Loucy (cell line): ENCODE results near the gene NDST4.

Experiments used
- H2AFZ ChIP-seq: fragments of 200-600 bp; sonication (generic); 2 replicates; pipeline ENCODE4 v1.6.0; 2016; ENCODE audit warnings: antibody characterized with exemption, mild to moderate bottlenecking, low read length, moderate library complexity
- H3F3A ChIP-seq: fragments of 200-600 bp; 2 replicates; pipeline ENCODE4 v1.6.0; 2016; ENCODE audit warnings: antibody characterized with exemption, low read depth, mild to moderate bottlenecking
- H3K27me3 ChIP-seq: fragments of 200-600 bp; sonication (generic); 2 replicates; pipeline ENCODE4 v1.6.1; 2014; ENCODE audit warnings: low read length, mild to moderate bottlenecking; ENCODE audit not compliant: insufficient read depth, poor library complexity, severe bottlenecking
- H3K36me3 ChIP-seq: fragments of 200-600 bp; sonication (generic); 2 replicates; pipeline ENCODE4 v1.6.1; 2016; ENCODE audit warnings: low read length; ENCODE audit not compliant: insufficient read depth
- H3K4me1 ChIP-seq: fragments of 200-600 bp; sonication (generic); 2 replicates; pipeline ENCODE4 v1.5.1; 2014; ENCODE audit warnings: low read length, mild to moderate bottlenecking; ENCODE audit not compliant: insufficient read depth, poor library complexity, severe bottlenecking
- H3K4me2 ChIP-seq: fragments of 200-600 bp; sonication (generic); 2 replicates; pipeline ENCODE4 v1.6.0; 2014; ENCODE audit warnings: antibody characterized with exemption, low read length, low read depth, mild to moderate bottlenecking; ENCODE audit not compliant: poor library complexity, severe bottlenecking
- H3K4me3 ChIP-seq: fragments of 200-600 bp; sonication (generic); 2 replicates; pipeline ENCODE4 v1.5.1; 2014; ENCODE audit warnings: low read length, mild to moderate bottlenecking, mixed read lengths; ENCODE audit not compliant: poor library complexity, severe bottlenecking
- H3K79me2 ChIP-seq: fragments of 200-600 bp; sonication (generic); 2 replicates; pipeline ENCODE4 v1.6.1; 2014; ENCODE audit warnings: low read length; ENCODE audit not compliant: insufficient read depth
- H3K9ac ChIP-seq: fragments of 200-600 bp; sonication (generic); 2 replicates; pipeline ENCODE4 v1.6.0; 2014; ENCODE audit warnings: mild to moderate bottlenecking, low read depth, low read length, moderate library complexity; ENCODE audit not compliant: poor library complexity, severe bottlenecking
- H3K9me2 ChIP-seq: fragments of 200-600 bp; sonication (generic); replicated peaks from 2 replicates; pipeline ENCODE4 v1.6.1; 2016; ENCODE audit warnings: low read depth, low read length, mixed read lengths
- H3K9me3 ChIP-seq: fragments of 200-600 bp; sonication (generic); 2 replicates; pipeline ENCODE4 v1.6.1; 2014; ENCODE audit warnings: mild to moderate bottlenecking, antibody characterized with exemption, low read length, low read depth; ENCODE audit not compliant: insufficient read depth
- H4K20me1 ChIP-seq: fragments of 200-600 bp; sonication (generic); 2 replicates; pipeline ENCODE4 v1.6.0; 2014; ENCODE audit warnings: antibody characterized with exemption, low read length, mild to moderate bottlenecking; ENCODE audit not compliant: insufficient read depth, poor library complexity, severe bottlenecking
- EZH2phosphoT487 ChIP-seq: fragments of 200-600 bp; IDR thresholded peaks from 2 replicates; pipeline ENCODE4 v1.6.1; 2018; ENCODE audit warnings: antibody characterized with exemption, mild to moderate bottlenecking, moderate library complexity, borderline replicate concordance
- TF ChIP-seq, protein P1 (sequence below): fragments of 200-600 bp; sonication (generic); conservative IDR thresholded peaks from 2 replicates; pipeline ENCODE4 v1.5.1; 2014; ENCODE audit warnings: mild to moderate bottlenecking, antibody characterized with exemption, low read length

The NDST4 gene

DNA sequence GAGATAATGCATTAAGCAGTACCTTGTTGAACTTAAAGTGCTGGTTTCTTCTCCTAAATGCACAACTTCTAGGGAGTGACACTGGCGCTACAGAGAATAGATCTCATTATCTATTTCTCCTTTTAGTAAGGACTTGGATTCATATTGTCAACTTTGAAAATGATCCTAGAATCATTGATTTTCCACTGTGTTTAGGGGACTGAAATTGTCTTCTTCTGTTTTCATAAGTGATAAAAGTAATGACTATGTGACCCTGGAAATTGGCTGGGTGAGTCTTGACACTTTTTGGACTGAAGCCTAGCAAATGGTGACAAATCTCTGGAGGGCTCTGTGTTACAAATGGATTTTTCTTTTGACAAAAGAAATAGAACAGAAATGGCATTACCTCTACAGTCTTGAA is 167.8 kb downstream of the NDST4 start:
- H3K4me3 ChIP-seq: no peak overlapping the region
- H3F3A ChIP-seq: no peaks in the 10 kb centered on the region
- H3K9ac ChIP-seq: no peak overlapping the region
- no peaks in the 10 kb centered on the region for H3K4me1 ChIP-seq
- H3K27me3 ChIP-seq: no peaks in the 10 kb centered on the region
- H4K20me1 ChIP-seq: no peaks in the 10 kb centered on the region
- TF ChIP-seq, protein P1, sequence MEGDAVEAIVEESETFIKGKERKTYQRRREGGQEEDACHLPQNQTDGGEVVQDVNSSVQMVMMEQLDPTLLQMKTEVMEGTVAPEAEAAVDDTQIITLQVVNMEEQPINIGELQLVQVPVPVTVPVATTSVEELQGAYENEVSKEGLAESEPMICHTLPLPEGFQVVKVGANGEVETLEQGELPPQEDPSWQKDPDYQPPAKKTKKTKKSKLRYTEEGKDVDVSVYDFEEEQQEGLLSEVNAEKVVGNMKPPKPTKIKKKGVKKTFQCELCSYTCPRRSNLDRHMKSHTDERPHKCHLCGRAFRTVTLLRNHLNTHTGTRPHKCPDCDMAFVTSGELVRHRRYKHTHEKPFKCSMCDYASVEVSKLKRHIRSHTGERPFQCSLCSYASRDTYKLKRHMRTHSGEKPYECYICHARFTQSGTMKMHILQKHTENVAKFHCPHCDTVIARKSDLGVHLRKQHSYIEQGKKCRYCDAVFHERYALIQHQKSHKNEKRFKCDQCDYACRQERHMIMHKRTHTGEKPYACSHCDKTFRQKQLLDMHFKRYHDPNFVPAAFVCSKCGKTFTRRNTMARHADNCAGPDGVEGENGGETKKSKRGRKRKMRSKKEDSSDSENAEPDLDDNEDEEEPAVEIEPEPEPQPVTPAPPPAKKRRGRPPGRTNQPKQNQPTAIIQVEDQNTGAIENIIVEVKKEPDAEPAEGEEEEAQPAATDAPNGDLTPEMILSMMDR: no peak
- TF ChIP-seq EZH2phosphoT487: no peak
- no peak overlapping the region for H3K4me2 ChIP-seq
- no peaks in the 10 kb centered on the region for H3K9me2 ChIP-seq
- H3K79me2 ChIP-seq: no peaks in the 10 kb centered on the region
- no peaks in the 10 kb centered on the region for H3K9me3 ChIP-seq
- no peak overlapping the region for H2AFZ ChIP-seq
- H3K36me3 ChIP-seq: no peaks in the 10 kb centered on the region

DNA sequence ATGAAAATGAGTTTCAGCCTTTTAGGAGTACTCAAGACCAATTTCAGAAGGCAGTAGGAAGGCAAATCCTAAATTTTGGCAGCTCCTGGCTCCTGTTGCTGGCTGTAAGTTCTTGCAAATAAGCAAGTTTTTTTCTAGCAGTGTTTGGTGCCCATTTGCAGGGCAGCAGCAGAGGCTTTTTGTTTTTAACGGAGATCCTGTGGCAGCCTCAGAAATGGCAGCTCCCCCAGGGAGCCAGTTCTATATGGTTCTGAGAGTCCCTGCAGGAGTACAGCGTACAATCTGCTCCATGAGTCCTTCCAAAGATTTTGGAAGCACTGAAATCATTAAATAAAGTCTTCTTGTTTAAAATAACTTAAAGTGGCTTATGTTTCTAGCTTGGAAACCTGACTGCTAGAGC is 171.9 kb downstream of the NDST4 start:
- Histone ChIP-seq H3K9me2 (no peaks in the 10 kb centered on the region), H3K4me2 (no peak overlapping the region), H3F3A (no peaks in the 10 kb centered on the region), H4K20me1 (no peaks in the 10 kb centered on the region), H3K36me3 (no peaks in the 10 kb centered on the region), H3K4me1 (no peaks in the 10 kb centered on the region), H3K79me2 (no peaks in the 10 kb centered on the region), H3K27me3 (no peaks in the 10 kb centered on the region), H3K9me3 (no peaks in the 10 kb centered on the region), H3K9ac (no peak overlapping the region), H2AFZ (no peak overlapping the region), H3K4me3 (no peak overlapping the region)
- TF ChIP-seq, protein P1: no peak
- no peak for TF ChIP-seq EZH2phosphoT487

DNA sequence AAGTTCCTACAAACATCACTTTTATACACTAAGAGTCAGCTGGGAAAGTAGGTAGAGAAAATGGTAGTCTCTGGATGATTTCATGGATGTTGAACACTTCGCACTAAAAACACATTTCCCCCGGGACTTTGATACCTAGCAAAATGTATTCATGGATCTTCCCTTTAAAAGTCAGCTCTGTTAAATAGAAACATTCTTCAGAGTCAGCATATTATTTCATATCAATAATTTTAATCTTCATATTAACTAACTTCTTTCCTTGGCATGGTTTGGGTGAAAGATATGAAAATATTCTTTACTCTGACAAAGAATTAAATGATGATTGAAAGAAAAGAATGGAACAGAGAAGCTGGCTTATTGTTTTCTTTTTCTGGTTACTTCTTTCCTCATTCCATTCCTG is 185.5 kb downstream of the NDST4 start:
- Histone ChIP-seq H3K9me2 (no peaks in the 10 kb centered on the region), H3K36me3 (no peaks in the 10 kb centered on the region), H4K20me1 (no peaks in the 10 kb centered on the region), H3K4me1 (peaks cover 6% of the 10 kb centered on the region), H3K4me2 (no peak overlapping the region), H3K9me3 (no peaks in the 10 kb centered on the region), H3K9ac (no peak overlapping the region), H3K27me3 (no peaks in the 10 kb centered on the region), H2AFZ (no peak overlapping the region), H3F3A (no peaks in the 10 kb centered on the region), H3K79me2 (no peaks in the 10 kb centered on the region), H3K4me3 (no peak overlapping the region)
- no peak for TF ChIP-seq EZH2phosphoT487
- TF ChIP-seq, protein P1: no peak
